HG02884 (cell line): ENCODE results near the gene PHKG1.
"Not testable (repeated sequence)": the region's sequence is repeated elsewhere in the genome, so short reads cannot be mapped to it uniquely, and the experiment has no call there.

Experiments
- ATAC-seq: cut with Tn5 transposase; IDR thresholded peaks from one replicate; pipeline ENCODE4 v1.9.1; 2021; ENCODE audit warnings: mild to moderate bottlenecking, moderate library complexity; ENCODE audit not compliant: unreplicated experiment

The PHKG1 gene

DNA sequence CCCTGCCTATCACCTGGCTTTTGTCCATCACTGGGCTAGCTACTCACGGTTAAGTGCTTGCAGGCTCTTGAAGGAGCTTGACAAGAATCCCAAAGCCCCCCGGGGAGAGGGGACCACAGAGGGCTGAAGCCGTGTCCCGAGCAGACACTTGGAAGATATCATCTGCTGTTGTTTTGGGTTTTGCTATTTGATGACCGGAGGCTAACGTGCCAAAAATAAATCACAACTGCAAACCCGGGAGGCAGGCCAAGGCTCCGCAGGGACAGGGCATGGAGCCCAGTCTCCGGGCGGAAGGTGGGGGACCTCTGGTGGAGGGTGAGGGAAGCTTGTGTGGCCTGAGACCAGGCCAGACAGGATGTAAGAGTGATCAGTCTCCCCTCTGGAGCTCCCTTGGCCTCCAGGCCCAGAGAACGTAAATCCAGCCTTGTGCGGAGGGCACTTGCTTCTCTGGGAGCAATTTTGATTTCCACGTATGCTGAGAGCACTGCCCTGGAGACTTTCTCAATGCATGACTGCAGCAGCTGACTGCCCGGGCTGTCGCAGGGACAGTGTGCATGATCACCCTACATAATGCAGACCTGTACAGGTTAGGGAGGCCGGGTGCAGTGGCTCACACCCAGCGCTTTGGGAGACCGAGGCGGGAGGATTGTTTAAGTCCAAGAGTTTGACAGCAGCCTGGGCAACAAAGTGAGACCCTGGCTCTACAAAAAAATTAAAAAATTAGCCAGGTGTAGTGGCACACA, at the start of gene PHKG1:
TSS of gene PHKG1 (minus strand) at position 164 of the 743 bp plus-strand sequence. CDS start 4,011 bp downstream, outside the sequence.
- ATAC-seq = no peak

DNA sequence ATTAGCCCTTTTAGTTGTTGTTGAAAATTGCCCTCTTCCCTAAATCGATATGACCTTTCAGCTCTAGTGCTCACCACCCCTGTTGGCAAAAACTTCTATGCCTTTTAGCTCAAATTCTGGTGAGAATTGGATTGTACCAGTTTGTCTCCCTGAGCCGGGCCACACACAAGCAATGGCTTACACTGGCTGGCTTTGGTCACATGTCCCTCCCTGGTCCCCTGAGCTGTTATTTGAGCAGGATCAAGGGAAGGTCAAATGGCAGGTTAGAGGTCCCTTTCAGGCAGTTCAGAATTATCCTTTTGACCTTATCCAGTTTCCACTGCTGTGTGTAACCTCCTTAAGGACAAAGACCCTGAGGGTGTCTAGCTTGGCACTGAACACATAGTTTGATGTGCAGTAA, 38.3 kb upstream of the PHKG1 start:
- ATAC-seq = not testable (repeated sequence)

DNA sequence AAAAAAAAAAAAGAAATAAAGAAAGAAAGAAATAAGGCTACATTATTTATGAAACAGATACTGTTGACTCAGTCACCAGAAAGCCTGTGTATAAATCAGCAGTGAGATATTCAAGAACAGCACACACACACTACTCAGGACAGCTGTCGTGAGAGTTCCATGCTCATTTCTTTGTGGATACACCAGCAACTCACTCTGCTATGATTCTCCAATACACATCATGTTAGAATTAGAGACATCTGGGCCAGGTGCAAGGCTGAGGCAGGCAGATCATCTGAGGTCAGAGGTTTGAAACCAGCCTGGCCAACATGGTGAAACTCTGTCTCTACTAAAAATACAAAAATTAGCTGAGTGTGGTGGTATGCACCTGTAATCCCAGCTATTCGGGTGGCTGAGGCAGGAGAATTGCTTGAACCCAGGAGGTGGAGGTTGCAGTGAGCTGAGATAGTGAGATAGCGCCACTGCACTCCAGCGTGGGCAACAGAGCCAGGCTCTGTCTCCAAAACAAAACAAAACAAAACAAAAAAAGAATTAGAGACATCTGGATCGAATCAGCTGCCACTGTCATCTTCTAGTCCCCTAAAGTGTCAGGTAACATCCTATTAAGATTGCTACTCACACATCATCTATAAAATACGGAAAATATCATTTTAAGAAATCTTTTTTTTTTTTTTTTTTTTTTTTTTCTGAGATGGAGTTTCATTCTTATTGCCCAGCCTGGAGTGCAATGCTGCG, 34.7 kb upstream of the PHKG1 start:
- ATAC-seq = no peak

DNA sequence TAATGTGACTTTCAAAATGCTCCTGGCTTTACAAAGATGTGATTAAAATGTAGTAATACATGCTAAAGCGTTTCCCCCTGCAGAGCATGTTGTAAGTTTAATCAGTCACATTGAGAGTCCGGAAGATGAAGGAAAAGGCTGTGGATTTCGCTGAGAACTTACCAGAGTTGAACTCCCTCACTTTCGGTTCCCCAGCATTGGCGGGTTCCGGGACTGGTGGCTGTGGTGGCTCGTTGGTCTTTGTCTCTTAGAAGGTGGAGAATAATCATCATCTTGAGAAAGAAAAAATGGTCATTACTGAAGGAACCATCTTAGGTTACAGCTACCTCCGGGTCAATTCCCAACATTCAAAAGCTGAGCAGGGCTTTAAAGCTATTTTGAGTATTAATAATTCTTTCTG, 33.1 kb upstream of the PHKG1 start:
- ATAC-seq = no peak

DNA sequence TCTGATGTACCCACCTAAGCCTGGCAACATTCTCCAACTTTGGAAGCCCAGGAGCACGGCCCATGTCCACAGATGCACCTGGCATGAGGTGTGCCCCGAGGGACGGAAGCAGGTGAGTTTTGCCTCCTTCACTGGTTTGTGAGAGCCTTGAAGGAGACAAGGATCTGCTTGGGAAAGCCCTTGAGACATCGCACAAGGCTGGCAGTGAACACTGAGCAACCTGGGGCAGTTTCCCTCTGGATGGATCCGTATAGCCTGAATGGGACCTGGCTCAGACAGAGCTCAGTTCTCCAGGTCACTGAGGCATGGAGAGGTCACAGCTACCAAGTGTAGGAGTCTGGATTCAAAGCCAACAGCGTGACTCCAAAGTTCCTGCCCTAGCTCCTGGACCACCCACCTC, 32.2 kb upstream of the PHKG1 start:
- ATAC-seq = no peak

DNA sequence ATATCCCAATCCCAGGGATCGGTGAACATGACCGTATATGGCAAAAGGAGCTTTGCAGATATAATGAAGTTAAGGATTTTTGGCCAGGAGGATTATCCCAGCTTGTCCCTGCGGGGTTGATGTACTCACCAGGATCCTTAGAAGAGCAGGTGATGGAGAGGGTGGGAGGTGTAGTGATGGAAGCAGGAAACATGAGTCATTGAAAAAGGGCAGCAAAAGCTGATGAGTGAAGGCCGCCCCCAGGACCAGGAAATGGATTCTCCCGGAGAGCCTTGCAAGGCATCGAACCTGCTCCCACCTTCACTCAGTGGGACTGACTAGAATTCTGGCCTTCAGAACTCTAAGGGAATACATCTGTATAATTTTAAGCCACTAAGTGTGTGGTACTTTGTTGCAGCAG, 28.7 kb upstream of the PHKG1 start:
- ATAC-seq = no peak

DNA sequence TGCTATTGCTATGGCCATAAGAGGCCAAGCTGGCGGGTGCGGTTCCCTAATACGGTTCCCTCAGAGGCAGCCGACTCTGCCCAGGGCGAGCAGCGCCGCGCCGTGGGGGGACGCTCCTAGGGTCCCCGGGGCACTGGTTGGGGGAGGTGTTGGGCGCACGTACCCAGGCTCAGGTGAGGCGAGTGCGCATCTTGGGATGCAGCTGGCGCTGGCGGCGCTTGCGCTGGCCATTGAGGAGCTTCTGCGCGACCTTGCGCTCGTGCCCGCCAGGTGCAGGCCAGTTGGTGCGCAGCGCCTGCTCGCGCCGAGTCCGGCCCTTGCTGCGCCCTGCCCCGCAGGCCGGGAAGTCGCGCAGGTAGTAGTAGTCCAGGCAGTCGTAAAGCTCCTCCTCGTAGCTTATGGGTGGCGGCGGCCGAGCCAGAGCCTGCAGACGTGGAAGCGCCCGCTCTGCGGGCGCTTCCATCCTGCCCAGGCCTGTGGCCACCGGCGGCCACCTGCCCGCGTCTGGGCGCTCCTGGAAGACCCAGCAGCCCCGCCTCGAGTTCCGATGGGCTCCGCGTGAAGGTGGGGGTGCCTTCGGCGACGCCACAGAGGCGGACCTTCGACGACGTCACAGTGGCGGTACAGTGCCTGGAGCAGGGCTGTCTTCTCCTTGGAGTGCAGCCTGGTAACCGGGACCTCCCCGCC, 23.2 kb upstream of the PHKG1 start, which contains the start of gene NUPR2:
TSS of gene NUPR2 (minus strand) at position 566 of the 687 bp plus-strand sequence. CDS start at position 463, 103 bp downstream.
- no peak for ATAC-seq

DNA sequence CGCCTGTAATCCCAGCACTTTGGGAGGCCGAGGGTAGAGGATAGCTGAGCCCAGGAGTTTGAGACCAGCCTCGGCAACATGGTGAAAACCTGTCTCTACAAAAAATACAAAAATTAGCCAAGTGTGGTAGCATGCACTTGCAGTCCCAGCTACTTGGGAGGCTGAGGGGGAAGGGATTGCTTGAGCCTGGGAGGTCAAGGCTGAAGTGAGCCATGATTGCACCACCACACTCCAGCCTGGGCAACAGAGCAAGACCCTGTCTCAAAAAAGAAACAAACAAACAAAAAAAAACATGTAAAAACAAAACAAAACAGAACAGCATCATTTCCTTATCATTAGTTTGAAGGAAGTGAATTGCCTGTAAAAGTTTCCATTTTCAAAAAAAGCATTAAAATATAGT, 19.5 kb upstream of the PHKG1 start:
- ATAC-seq = not testable (repeated sequence)

DNA sequence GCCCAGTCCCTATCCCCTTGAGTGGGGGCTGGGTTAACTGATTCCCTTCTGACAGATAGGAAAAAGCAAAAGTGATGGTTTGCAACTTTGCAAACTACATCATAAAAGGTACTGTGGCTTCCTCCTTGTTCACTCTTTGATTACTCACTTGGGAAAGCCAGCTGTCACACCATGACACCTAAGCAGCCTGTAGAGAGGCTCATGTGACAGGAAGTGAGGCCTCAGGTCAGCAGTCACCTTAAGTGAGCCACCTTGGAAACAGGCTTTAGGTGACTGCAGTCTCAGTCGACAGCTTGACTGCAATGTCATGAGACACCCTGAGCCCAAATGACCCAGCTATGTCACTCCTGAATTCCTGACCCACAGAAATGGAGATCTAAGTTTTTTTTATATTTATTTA, 17.9 kb upstream of the PHKG1 start:
- no peak for ATAC-seq

DNA sequence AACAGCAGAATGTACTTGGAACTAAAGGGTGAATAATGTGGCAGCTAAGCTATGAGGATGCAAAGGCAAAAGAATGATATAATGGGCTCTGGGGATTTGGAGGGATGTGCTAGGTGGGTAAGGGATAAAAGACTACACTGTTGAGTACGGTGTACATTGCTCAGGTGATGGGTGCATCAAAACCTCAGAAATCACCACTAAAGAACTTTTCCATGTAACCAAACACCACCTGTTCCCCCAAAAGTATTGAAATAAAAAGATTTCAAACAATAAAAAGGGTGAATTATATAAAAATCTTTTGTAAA, 15.2 kb upstream of the PHKG1 start:
- no peak for ATAC-seq

DNA sequence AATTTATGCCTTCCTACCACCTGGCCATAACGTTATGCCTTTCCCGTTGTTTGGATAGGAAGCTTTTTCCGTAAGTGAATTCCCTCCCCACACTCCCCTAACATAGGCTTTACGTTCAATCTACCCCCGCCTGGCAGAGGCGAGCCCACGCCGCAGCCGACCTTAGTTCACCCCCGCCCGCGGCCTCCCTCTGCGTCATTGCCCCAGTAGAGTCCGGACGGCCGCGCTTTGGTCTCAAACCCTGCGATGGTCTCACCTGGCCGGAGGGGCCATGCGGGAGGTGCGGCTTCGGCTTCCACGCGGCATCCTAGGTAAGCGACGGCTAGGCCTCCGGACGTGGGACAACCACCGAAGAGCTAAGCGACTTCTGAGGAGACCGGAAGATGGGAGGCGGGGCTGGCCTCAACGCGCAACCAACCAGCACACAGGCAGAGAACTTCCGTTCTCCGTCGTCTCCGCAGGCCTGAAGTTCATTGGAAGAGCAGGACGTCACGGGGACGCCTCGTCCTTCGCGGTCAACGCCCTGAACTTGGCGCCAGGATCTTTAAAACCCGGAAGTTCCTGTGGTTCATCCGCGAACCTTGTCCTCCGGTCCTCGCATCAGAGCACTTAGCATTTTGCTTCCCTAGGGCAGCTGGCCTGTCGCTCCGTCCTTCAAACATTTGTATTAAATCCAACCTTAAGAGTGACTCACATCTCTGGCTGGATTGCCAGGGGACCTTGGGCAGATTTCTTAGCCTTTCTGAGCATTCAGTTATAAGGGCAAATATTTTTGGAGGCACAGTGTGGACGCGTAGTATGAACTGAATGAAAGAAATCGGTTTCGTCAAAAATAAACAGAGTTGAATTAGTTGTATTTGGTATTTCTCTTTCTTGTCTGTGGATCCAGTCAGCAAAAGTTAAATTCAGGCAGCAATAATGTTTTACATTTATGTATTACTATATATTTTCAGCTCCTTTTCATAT, 13.6 kb upstream of the PHKG1 start, which contains the start of gene CHCHD2:
TSS of gene CHCHD2 (minus strand) at position 369 of the 966 bp plus-strand sequence. CDS start at position 306, 63 bp downstream.
- ATAC-seq = peak; percentile 99

DNA sequence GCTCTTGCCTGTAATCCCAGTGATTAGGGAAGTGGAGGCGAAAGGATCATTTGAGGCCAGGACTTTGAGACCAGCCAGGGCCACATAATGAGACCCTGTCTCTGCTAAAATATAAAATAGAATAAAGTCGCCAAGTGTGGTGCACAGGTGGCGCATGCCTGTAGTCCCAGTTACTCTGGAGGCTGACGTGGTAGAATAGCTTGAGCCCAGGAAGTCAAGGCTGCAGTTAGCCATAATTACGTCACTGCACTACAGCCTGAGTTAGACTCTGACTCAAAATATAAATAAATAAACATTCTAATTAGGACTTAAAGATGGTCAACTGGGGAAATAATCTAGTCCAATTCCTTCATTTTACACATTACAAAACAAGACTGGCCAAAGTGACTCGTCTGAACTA, 12.8 kb upstream of the PHKG1 start:
- ATAC-seq = peak; percentile 28

DNA sequence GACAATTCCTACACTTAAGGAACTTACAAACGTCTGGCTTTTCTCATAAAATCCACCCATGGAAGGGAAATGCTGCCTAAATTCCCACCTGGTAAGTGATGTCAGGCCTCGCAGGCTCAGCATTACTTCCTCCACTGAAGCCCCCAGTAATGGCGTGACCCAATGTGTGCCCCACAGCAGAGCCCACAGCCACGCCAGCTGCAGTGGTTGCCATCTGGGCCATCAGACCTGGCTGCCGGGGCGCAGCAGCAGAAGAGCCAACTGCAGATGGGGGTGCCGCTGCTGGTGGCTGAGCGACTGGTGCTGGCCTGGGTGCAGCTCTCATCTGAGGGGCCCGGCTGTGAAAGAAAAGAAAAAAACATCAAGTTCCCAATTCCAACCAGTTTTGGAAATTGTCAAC, 11.4 kb upstream of the PHKG1 start:
- not testable (repeated sequence) for ATAC-seq

DNA sequence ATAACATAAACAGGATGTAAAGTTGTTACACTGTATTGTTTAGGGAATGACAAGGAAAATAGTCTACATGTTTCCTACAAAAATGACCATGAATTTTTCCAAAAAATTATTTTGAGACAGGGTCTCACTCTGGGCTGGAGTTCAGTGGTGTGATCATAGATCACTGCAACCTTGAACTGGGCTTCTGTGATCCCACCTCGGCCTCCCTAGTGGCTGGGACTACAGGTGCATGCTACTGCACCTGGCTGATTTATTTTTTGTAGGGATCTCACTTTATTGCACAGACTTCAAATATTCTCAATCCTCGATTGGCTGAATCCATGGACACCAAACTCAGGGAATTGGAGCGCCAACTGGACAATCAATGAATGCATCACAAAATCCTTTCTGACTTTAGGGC, 6.9 kb upstream of the PHKG1 start:
- no peak for ATAC-seq

DNA sequence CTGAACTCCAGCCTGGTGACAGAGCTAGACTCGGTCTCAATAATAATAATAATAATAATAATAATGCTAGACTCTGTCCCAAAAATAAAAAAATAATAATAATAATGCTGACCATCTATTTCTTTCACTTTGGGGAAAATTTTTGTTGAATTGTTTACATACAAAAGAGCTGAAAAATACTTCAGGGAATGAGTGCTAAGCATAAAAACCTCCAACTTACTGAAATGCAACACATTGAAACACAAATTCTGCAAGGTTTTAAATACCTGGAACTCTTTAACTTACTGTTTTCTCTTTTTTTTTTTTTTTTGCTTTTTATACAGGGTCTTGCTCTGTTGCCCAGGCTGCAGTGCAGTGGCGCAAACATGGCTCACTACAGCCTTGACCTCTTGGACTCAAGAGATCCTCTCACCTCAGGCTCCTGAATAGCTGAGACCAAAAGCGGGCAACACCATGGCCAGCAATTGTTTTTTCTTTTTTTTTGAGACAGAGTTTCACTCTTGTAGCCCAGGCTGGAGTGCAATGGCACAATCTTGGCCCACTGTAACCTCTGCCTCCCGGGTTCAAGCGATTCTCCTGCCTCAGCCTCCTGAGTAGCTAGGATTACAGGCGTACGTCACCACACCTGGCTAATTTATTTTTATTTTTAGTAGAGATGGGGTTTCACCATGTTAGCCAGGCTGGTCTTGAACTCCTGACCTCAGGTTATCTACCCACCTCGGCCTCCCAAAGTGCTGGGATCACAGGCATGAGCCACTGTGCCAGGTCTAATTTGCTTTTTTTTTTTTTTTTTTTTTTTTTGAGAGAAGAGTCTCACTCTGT, 5.6 kb upstream of the PHKG1 start:
- not testable (repeated sequence) for ATAC-seq

DNA sequence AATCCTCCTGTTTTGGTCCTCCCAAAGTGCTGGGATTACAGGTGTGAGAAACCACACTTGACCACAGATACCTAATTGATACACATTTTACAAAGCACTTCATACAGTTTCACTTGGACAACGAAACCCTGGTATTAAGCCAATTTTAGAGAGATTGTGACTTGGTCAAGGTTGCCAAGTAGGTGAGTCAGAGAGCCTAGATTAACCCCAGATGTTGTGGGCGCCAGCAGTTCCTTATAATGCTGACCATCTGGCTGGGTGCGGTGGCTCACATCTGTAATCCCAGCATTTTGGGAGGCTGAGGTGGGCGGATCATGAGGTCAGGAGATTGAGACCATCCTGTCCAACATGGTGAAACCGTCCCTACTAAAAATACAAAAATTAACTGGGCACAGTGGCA, 4.9 kb upstream of the PHKG1 start:
- no peak for ATAC-seq

DNA sequence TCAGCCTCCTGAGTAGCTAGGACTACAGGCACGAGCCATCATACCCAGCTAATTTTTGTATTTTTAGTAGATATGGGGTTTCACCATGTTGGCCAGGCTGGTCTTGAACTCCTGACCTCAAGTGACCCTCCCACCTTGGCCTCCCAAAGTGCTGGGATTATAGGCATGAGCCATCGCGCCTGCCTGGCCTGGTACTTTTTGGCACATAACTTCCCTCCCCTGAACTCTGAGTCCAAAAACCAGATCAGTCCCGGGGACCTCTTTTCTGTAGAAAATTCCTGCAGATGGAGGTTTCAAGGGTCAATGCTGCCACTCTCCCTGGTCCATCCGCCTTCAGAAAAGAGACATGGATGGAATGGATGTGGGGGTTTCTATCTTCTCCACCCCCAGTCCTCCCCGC, 364 bp downstream of the PHKG1 start:
- ATAC-seq = not testable (repeated sequence)

DNA sequence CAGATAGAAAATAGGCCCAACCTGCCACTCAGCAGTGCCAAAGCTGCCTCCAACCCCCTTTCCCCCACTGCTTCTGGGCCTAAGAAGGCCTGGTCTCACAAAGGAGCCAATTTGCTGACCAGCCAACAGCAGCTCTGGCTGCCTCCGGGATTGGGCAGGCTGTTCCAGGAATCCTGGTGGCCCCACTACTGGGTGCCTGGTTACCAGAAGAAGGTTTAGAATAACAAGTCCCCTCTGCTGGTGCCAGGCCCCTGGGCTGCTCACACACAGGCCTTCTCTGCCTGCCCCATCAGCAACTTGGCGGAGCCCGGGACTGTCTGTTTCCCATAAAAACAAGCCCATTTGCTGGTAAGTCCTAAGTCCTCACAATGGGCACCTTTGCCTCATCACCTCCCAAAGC, 1.2 kb downstream of the PHKG1 start:
- ATAC-seq = no peak

DNA sequence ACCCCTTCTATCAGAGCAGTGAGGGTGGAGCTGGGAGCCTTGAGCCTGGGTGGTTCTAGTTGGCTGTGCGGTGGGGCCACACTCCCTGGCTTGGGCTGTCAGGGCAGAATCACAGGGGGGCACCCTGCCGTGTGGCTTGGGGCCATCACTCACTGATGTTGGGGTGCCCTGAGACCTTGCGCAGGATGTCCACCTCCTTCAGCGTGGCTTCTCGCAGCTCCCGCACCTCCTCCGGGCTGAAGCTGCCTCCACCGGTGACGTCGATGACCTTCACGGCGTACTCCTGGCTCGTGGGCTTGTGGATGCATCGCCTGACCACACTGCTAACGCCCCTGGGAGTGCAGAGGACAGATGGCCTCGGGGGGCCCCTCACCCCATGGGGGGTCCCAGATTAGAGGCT, 5.3 kb downstream of the PHKG1 start:
- ATAC-seq = no peak

DNA sequence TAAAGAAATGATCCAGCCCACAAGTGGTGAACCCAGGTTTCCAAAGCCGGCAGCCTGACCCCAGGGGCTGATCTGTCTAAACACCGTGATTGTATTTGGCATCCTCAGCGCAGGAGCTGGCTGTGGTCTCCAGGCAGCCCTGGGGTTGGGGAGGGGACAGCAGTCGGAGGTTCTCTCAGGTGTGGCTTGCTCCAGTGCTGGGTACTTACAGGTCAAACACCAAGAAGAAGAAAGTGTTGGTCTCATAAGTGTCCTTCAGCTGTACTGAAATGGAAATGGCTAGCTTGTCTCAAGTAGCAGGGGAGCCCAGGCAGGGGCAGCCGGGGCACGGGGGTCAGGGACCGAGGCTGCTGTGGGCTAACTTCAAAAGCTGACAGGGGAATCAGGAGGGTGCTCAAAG, 6.0 kb downstream of the PHKG1 start:
- no peak for ATAC-seq
